GM21723 (cell line): Measurements from ENCODE around the gene SUGCT.
"Not testable (repeated sequence)": the region's sequence is repeated elsewhere in the genome, so short reads cannot be mapped to it uniquely, and the experiment has no call there.

Experiments
- ATAC-seq: cut with Tn5 transposase; IDR thresholded peaks from one replicate; pipeline ENCODE4 v1.9.1; 2021; ENCODE audit warnings: mild to moderate bottlenecking, moderate library complexity; ENCODE audit not compliant: unreplicated experiment

The SUGCT gene

DNA sequence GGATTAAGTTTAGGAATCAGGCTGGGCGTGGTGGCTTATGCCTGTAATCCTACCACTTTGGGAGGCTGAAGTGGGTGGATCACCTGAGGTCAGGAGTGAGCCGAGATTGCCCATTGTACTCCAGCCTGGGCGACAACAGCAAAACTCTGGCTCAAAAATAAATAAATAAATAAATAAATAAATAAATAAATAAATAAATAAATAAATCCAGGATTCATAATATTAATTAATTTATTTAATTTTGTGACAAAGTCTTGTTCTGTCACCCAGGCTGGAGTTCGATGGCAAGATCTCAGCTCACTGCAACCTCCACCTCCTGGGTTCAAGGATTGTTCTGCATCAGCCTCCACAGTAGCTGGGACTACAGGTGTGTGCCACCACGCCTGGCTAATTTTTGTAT, 4.2 kb downstream of the SUGCT start:
- ATAC-seq: no peak

DNA sequence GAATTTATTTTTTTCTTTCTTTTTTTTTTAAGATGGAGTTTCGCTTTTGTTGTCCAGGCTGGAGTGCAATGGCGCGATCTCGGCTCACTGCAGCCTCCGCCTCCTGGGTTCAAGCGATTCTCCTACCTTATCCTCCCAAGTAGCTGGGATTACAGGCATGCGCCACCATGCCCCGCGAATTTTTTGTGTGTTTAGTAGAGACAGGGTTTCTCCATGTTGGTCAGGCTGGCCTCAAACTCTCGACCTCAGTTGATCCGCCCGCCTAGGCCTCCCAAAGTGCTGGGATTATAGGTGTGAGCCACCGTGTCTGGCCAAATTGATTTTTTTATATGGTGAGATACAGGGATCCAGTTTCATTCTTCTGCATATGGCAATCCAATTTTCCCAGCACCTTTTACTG, 5.1 kb downstream of the SUGCT start:
- ATAC-seq: not testable (repeated sequence)

DNA sequence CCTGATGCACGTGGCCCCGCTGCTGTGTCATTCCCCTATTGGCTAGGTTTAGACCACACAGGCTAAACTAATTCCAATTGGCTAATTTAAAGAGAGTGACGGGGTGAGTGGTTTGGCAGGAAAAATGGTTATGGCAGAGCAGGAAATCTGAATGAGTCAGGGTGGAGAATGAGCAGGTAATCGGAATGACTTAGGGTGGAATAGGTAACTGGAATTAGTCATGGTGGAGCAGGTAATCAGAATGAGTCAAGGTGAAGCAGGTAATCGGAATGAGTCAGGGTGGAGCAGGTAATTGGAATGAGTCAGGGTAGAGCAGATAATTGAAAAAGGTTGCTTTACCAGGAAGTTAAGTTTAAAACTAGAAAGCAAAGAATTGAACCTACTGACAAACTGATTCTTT, 7.1 kb downstream of the SUGCT start:
- not testable (repeated sequence) for ATAC-seq

DNA sequence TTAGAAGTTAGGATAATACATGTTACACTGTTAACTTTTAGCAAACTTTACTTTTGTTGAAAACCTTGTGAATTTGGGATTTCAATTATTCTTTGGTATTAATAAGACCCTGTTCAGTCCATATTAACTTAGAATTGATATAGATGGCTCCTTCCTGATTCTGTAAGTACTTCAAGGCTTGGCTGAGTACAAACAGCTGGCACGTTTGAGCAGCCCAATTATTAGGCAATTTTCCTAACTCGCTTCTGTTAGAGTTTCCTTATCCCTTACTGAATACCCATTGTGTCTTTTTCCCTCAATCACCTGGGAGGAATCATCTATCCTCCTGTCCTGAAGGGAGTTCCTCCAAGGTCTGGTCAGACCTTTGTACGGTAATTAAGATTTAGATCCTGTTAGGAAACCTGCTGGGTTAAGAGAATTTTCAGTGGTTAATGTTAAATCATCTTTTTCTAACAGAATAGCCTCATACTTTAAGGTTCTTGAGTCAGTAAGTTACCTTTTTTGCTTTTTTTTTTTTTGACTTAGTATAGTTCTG, 10.9 kb downstream of the SUGCT start:
- ATAC-seq: not testable (repeated sequence)

DNA sequence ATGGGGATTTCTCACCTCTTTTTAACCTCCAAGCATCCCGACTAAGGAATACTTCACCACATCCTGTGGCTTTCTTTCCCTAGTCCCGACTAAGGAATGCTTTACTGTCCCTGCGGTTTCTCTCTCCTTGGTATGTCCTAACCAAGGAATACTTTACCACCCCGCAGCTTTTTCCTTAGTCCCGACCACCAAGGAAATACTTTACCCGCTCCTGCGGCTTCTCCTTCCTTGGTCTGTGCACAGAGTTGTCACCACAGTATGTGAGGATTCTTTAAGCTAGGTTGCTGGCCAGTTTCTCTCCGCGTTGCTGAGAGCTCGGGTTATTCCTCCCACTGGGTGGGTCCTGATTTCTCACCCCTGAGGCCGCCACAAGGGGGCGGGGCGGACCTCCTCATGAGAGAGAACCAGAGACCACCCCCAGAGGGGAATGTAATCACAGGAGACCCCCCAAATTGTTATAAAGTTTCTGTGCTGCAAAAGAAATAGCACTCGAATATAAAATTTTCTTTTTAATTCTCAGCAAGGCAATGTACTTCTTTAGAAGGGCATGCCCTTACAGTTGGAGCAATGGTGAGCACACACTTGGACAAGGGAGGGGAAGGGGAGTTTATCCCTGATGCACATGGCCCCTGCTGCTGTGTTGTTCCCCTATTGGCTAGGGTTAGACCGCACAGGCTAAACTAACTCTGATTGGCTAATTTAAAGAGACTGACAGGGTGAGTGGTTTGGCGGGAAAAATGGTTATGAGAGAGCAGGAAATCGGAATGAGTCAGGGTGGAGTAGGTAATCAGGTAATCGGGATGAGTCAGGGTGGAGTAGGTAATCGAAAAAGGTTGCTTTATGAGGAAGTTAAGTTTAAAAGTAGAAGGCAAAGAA, 12.8 kb downstream of the SUGCT start:
- ATAC-seq: no peak

DNA sequence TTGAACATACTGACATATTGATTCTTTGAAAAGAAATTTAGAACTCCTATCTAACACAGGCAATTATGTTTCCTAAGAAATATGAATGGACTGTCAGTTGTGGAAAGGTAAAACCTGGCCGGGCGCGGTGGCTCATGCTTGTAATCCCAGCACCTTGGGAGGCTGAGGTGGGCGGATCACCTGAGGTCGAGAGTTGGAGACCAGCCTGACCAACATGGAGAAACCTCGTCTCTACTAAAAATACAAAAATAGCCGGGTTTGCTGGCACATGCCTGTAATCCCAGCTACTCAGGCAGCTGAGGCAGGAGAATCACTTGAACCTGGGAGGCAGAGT, 13.4 kb downstream of the SUGCT start:
- ATAC-seq: not testable (repeated sequence)

DNA sequence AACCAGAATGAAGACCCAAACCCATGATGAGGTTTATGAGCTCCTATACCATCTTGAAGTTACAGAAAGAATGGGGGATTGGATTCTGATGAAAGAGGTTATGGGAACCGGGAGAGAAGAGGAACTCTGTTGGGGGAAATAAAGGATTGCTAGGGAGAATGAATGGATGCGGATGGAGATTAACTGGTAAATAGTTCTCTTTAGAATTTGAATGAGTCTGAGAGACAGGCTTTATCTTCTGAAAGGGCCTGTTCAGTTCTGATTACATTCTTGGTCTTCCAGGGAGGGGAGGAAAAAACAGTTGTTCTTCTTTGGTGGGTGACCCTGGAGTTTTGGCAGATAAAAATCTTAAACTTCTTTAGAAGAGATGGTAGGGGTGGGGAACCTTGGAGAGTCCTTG, 13.9 kb downstream of the SUGCT start:
- no peak for ATAC-seq

DNA sequence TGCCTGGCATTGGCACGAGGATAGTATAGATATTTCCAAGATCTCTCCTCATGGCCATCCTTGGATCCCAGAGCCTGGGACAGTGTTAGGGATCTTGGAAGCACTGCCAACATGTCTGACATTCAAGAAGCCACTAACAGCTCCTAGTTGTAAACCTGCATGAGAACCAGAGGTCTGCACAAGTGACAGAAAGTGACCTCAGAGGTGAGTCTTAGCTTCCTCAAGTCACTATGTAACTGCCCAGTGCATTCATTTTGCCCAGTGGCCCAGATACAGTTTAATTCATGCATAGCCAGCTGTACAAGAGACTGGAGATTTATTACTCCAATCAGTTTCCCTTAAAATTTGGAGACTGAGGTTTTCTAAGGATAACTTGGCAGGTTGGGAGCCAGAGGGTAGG, 16.7 kb downstream of the SUGCT start:
- no peak for ATAC-seq

DNA sequence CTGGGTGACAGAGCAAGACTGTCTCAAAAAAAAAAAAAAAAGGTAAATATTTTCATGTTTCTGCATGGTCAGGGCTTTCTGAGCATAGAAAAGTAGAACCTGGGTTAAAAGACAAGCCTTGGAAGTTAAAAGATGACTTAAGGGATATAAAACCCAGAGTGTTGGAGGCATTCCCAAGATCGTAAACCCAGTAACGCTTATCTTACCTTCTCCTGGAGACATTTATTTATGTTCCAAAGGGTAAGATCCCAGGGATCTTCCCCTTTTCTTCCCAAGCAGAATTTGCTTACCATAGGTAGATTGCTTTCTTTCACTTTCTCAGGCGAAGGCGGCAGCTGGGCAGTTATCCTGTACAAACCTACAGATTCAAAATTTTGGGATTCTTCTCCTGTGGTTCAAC, 22.2 kb downstream of the SUGCT start:
- no peak for ATAC-seq

DNA sequence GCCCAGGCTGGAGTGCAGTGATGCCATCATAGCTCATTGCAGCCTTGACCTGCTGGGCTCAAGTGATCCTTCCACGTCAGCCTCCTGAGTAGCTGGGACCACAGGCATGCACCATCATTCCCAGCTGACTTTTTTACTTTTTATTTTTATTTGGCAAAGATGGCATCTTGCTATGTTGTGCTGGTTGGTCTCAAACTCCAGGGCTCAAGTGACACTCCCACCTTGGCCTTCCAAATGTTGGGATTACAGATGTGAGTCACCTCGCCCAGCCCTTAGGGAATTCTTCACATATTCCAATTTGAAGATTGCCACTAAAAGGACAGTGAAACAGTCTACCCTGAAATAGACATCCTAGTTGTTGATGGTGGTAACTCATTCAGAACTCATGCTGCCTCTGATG, 27.7 kb downstream of the SUGCT start:
- ATAC-seq: no peak

DNA sequence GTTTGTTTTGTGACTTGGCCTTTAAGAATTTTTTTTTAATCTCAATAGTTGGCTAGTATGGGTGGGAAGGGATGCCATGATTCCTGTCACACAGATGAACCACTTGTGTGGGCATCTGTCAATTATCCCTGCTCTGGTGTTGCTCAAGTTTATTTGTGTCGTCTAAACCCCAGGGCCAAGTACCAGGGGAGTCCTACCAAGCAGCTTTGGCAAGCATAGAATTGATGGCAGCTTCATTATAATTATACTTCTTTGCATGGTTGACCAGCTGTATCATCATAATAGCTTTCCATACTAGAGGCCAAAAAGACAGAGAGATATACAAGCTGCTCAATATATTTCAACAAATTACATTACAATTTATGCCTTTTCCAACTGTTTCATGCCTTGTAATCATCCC, 30.4 kb downstream of the SUGCT start:
- no peak for ATAC-seq

DNA sequence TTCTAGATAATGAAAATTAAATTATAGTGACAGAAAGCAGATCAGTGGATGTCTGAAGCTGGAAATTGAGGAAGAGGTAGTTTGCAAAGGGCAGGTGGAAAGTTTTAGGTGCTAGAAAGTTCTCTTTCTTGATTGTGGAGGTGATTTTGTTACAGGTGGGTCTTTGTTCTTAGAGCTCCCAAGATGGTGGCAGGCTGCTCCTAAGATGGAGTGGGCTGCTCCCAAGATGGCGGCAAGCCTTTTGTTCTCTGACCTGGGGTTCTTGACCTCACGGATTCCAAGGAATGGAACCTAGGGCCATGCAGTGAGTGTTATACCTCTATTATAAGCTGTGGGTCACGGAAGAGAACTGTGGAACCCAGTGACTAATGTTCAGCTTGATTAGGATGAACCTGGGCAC, 32.5 kb downstream of the SUGCT start:
- no peak for ATAC-seq

DNA sequence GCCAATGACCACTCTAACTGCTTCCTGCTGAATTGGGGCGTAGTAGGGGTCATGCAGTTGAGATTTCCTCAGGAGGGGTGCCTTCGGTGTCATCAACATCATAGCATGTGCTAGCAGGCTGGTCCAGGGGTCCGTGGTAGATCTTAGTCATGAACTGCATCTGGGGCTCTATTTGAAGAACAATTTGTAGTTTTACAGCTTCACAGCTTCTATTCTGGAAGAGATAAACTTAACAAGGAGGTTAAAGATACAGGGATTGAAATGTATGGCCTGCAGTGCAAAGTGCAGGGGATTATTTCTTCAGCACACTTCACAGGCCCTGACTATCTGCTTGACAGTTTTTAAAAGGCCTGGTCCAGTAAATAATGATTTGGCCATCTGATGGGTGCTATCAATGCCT, 33.5 kb downstream of the SUGCT start:
- not testable (repeated sequence) for ATAC-seq

DNA sequence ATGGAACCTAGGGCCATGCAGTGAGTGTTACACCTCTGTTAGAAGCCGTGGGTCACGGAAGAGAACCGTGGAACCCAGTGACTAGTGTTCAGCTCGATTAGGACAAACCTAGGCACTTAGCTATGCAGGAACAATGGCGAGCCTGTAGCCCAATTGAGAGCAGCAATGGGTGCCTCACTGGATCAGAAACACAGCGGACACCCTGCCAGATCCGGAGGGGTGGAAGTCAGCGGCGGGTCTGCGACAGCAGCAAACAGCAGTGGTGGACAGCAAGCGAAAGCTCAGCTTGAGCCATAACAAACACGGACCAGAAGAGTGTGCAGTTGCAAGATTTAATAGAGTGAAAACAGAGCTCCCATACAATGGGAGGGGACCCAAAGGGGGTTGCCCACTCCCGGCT, 38.3 kb downstream of the SUGCT start:
- not testable (repeated sequence) for ATAC-seq

DNA sequence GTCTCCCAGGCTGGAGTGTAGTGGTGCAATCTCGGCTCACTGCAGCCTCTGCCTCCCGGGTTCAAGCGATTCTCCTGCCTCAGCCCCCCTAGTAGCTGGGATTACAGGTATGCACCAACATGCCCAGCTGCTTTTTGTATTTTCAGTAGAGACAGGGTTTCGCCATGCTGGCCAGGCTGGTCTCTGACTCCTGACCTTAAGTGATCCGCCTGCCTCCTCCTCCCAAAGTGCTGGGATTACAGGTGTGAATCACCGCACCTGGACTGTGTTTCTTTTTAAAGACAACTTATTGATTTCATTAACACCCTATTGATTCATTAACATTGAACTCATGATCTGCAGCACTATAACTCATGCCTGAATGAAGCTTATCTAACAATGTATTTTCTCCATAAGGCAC, 40.5 kb downstream of the SUGCT start:
- ATAC-seq: not testable (repeated sequence)

DNA sequence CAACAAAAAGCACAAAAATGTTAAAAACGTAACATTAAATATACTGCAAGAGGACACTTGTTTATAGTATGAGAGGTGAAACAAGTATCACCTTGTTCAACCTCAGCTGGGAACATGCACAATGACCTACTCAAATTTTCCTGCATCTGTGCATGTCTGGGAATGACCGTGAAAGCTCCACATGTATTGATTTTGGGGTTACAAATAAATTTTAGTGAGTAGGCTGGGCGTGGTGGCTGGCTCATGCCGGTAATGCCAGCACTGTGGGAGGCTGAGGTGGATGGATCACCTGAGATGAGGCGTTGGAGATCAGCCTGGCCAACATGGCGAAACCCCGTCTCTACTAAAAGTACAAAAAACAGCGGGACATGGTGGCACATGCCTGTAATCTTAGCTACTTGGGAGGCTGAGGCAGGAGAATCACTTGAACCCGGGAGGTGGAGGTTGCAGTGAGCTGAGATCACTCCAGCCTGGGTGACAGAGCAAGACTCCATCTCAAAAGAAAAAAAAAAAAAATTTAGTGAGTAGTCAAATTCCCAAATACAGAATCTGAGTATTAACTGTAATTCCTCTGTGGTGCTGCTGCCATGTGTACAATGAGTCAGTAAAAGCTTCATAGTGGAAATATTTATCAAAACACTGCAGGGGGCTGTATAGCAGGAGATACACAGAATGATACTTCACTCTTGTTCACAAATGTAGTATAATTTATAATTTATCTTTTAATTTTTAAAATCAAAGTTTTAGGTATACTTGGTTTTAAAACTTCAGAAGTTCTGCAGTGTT, 41.1 kb downstream of the SUGCT start:
- no peak for ATAC-seq

DNA sequence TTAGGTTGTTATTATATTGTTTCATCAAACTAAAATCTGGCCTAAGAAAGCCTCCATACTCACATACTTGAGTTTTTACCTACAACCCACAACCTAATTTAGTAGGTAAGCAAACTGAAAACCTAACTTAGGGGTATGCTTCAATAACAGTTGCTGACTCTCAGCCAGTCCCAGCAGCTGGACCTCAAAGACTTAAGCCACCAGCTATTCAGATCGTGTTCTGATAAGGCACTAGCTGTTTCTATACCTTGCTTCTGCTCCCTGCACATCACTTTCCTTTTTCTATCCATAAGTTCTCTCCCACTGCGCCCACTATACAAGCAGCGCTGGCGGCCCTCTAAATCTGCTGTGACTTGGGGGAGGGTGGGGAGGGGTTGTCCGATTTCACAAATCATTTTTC, 42.3 kb downstream of the SUGCT start:
- ATAC-seq: no peak

DNA sequence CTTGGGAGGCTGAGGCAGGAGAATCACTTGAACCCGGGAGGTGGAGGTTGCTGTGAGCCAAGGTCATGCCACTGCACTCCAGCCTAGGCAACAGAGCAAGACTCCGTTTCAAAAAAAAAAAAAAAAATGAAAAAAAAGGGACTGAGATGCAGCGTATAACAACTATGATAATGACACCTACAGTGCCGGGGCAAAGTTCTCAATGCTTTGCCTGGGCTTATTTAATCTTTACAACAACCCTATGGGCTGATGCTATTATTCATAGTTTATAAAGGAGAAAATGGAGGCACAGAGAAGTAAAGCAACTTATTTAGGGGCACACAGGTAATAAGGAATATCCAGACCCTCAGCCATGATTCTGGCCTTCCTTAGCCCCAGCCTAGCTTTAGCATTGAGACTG, 47.6 kb downstream of the SUGCT start:
- ATAC-seq: no peak

DNA sequence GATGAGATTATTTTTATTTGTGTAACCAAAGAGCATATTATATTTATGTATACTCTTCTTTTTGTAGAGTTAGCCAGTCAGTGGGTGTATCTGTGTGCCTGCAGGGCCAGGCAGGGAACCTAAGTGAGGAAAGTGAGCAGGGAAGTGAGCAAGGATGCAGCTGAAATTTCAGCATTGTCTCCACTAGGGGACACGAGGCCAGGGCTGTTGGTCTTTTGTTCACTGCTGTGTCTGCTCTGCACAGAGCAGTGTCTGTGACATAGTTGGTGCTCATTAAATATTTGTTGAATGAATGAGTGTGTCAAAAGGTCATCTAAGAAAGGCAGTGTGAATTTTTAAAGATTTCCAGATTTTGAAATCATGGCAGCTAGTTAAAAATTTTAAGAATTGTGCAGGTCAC, 51.8 kb downstream of the SUGCT start:
- no peak for ATAC-seq

DNA sequence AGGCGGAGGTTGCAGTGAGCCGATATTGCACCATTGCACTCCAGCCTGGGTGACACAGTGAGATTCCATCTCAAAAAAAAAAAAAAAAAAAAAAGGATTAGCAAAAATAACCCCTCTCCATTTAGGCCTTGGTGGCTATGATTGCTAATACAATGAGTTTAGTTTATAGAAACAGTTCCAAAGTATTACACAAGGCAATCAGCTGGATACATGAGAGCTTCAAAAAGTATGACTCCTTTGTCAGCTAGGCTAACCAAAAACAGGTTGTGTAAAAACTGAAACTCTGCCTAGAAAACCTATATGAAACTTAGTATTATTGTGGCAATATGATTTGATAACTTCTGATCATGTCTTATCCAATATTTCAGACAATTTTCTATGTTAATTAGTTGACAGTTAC, 57.2 kb downstream of the SUGCT start:
- ATAC-seq: no peak

DNA sequence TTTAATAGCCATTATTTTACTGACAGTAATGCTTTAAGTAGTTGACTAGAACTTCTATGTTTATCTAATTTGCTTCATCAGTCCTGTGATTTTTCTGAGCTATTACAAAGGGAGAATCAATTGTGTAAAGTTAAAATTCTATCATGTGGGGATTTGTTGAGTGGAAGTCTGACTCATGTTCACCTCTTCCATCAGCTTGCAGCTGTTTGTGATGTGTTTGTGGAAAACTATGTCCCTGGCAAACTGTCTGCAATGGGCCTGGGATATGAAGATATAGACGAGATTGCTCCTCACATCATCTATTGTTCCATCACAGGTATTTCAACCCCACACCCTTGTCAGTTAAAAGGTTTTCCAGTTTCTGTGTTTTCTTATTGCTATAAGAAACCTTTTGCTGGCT, 59.9 kb downstream of the SUGCT start:
- ATAC-seq: no peak

DNA sequence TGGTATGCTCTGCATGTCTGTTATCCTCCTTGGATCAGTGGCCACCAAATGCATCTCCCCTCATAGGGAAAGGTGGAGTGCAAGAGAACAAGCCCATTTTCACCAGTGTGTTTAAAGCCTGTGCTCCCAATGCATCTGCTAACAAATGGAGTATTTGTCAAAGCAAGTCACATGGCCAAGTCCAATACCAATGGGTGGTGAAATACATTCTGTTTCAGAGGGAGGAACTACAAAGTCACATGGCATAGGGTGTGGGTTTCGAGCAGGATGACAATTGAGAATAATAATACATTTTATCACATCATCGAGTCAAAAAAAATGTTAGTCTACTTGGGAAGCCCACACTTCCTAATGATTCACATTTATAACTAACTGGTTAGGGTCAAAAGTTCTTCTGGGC, 62.7 kb downstream of the SUGCT start:
- ATAC-seq: no peak
